Kidney epithelial cell (primary cell): ENCODE data around the gene RBM28. TPM values are rescaled to one million over a fixed set of nuclear protein-coding genes. Genes with fewer than 3 reads are reported as not detected.

Experiments
- DNase-seq: peaks from one replicate; pipeline ENCODE4 v3.0.0-alpha.2; 2010; ENCODE audit warnings: low read depth
- H3K27me3 ChIP-seq: 2 replicates; pipeline ENCODE4 v1.6.0; 2011; ENCODE audit warnings: low read length; ENCODE audit not compliant: control insufficient read depth, insufficient read depth
- H3K36me3 ChIP-seq: 2 replicates; pipeline ENCODE4 v1.5.1; 2011; ENCODE audit warnings: low read length; ENCODE audit not compliant: control insufficient read depth, insufficient read depth
- H3K4me3 ChIP-seq: 2 replicates; pipeline ENCODE4 v1.5.1; 2011; ENCODE audit warnings: low read depth, mild to moderate bottlenecking, control low read depth, low read length
- total RNA-seq: library from RNA; depleted of rRNA; stranded (reverse); fragments of >200 nt; gene quantifications from 2 replicates; pipeline ENCODE4 v1.2.3, GENCODE V29; 2015
- TF ChIP-seq, protein P1 (sequence below): IDR thresholded peaks from 2 replicates; pipeline ENCODE4 v1.5.1; 2011; ENCODE audit warnings: mild to moderate bottlenecking, moderate library complexity, low read length, control low read depth, inconsistent platforms; ENCODE audit not compliant: insufficient read depth, poor library complexity, severe bottlenecking

The RBM28 gene
- total RNA-seq, 1 donor from 2014 or later: 25.9 TPM

DNA sequence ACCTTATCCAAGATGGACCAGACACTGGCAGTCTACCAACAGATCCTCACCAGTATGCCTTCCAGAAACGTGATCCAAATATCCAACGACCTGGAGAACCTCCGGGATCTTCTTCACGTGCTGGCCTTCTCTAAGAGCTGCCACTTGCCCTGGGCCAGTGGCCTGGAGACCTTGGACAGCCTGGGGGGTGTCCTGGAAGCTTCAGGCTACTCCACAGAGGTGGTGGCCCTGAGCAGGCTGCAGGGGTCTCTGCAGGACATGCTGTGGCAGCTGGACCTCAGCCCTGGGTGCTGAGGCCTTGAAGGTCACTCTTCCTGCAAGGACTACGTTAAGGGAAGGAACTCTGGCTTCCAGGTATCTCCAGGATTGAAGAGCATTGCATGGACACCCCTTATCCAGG lies 89.2 kb downstream of the RBM28 start:
- DNase-seq: no peak
- Histone ChIP-seq H3K36me3 (no peaks in the 10 kb centered on the region), H3K27me3 (peaks cover 9% of the 10 kb centered on the region), H3K4me3 (no peak overlapping the region)
- TF ChIP-seq, protein P1, sequence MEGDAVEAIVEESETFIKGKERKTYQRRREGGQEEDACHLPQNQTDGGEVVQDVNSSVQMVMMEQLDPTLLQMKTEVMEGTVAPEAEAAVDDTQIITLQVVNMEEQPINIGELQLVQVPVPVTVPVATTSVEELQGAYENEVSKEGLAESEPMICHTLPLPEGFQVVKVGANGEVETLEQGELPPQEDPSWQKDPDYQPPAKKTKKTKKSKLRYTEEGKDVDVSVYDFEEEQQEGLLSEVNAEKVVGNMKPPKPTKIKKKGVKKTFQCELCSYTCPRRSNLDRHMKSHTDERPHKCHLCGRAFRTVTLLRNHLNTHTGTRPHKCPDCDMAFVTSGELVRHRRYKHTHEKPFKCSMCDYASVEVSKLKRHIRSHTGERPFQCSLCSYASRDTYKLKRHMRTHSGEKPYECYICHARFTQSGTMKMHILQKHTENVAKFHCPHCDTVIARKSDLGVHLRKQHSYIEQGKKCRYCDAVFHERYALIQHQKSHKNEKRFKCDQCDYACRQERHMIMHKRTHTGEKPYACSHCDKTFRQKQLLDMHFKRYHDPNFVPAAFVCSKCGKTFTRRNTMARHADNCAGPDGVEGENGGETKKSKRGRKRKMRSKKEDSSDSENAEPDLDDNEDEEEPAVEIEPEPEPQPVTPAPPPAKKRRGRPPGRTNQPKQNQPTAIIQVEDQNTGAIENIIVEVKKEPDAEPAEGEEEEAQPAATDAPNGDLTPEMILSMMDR: no peak

DNA sequence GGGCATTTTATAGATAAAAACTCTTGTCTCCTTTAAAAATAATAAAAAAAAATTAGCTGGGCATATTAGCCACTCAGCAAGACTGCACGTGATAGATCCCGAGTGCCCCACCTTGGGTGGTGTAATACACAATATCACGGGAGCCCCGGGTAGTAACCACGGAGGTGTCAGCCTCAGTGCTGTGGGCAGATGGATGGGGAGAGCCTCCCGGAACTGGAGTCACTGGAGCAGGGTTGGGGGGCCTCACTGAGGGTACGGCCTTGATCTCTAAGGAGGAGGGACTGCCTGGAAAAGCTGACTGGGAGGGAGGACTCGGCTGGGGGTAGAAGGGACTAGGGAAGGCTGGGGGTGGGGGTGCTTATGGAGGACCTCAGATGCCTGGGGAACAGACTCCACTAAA lies 90.0 kb downstream of the RBM28 start:
- H3K4me3 ChIP-seq: no peak overlapping the region
- no peaks in the 10 kb centered on the region for H3K36me3 ChIP-seq
- TF ChIP-seq, protein P1: no peak
- H3K27me3 ChIP-seq: peaks cover 9% of the 10 kb centered on the region
- DNase-seq: no peak

GRCh38 chr7:128251337-128251736 lies 92.4 kb downstream of the RBM28 start:
- no peak for DNase-seq
- peaks cover 9% of the 10 kb centered on the region for H3K27me3 ChIP-seq
- TF ChIP-seq, protein P1: no peak

More at GRCh38 chr7:128251337-128251736, 92.4 kb downstream of the RBM28 start:
- H3K36me3 ChIP-seq: no peaks in the 10 kb centered on the region
- H3K4me3 ChIP-seq: no peak overlapping the region

Other genes starting within 250 kb of the RBM28 start
- gene LEP, start 102.6 kb downstream of the RBM28 start, total RNA-seq: not detected in 2 replicates
- gene PRRT4, start 17.8 kb upstream of the RBM28 start, total RNA-seq: 0.07 TPM in 1 of 2 replicates, not detected in the other
- gene IMPDH1, start 66.1 kb upstream of the RBM28 start, total RNA-seq: 44.0 and 47.6 TPM in 2 replicates
- 13.6 and 15.6 TPM in 2 replicates for gene HILPDA, start 112.0 kb upstream of the RBM28 start, total RNA-seq
- gene METTL2B, start 132.8 kb upstream of the RBM28 start, total RNA-seq: 40.0 and 47.5 TPM in 2 replicates